Vagina (tissue), 2 donors: Measurements from ENCODE around the gene DCUN1D3.

Experiments used
- POLR2AphosphoS5 ChIP-seq, 2 donors: sonication (generic); formaldehyde crosslinking; IDR thresholded peaks; one replicate each; pipeline ENCODE4 v1.9.0; 2017; ENCODE audit warnings: antibody characterized with exemption in 2 of 2, mild to moderate bottlenecking in 2 of 2, low read depth in 1 of 2; ENCODE audit not compliant: insufficient read depth in 1 of 2
- TF ChIP-seq, protein P1 (sequence below), 3 experiments: fragments of 450-650 bp in 2 of 3; fragments of 200-600 bp in 1 of 3; sonication (generic) in 1 of 3; IDR thresholded peaks; one replicate each; pipeline ENCODE4 v1.5.1; 2017 to 2019; ENCODE audit warnings: antibody characterized with exemption in 3 of 3, mild to moderate bottlenecking in 2 of 3, moderate library complexity in 2 of 3

DNA sequence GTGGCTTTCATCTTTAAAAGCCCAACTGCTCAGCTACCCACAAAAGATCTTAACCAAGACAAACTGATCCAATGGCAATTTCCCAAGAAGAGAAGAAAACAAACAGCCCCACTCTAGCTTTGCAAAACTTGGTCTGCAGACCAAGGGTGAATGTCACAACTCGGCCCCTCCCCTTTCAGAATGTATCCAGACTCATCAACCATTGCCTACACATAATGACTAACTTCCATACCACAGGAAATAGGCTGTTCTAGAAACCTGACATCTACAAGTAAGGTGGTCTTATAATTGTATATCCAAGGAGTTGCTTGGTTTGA is 16.0 kb downstream of the DCUN1D3 start:
- TF ChIP-seq, protein P1, sequence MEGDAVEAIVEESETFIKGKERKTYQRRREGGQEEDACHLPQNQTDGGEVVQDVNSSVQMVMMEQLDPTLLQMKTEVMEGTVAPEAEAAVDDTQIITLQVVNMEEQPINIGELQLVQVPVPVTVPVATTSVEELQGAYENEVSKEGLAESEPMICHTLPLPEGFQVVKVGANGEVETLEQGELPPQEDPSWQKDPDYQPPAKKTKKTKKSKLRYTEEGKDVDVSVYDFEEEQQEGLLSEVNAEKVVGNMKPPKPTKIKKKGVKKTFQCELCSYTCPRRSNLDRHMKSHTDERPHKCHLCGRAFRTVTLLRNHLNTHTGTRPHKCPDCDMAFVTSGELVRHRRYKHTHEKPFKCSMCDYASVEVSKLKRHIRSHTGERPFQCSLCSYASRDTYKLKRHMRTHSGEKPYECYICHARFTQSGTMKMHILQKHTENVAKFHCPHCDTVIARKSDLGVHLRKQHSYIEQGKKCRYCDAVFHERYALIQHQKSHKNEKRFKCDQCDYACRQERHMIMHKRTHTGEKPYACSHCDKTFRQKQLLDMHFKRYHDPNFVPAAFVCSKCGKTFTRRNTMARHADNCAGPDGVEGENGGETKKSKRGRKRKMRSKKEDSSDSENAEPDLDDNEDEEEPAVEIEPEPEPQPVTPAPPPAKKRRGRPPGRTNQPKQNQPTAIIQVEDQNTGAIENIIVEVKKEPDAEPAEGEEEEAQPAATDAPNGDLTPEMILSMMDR (IDR thresholded peaks at IDR 0.05) = no peak
- no peak for TF ChIP-seq POLR2AphosphoS5 (IDR thresholded peaks at IDR 0.05; ENCODE audit: insufficient read depth in 1 of 2, low read depth in 1 of 2)
